Panc1 (cell line): ENCODE measurements around the gene ITPKC.

Source experiments
- POLR2AphosphoS5 ChIP-seq: IDR thresholded peaks from 2 replicates; pipeline ENCODE4 v1.6.1; 2012; ENCODE audit warnings: mild to moderate bottlenecking, low read depth, low read length, moderate library complexity
- SIN3A ChIP-seq: IDR thresholded peaks from 2 replicates; pipeline ENCODE4 v1.6.1; 2012; ENCODE audit warnings: low read depth, mild to moderate bottlenecking, low read length, moderate library complexity, borderline replicate concordance; ENCODE audit not compliant: insufficient read depth
- TF ChIP-seq, protein P1 (sequence below): fragments of 450-650 bp; IDR thresholded peaks from 2 replicates; pipeline ENCODE4 v1.5.1; 2017; ENCODE audit warnings: mild to moderate bottlenecking
- TF ChIP-seq, protein P2 (sequence below), 2 experiments: IDR thresholded peaks; 2 replicates each; pipeline ENCODE4 v1.6.1; 2011 to 2012; ENCODE audit warnings: low read depth in 2 of 2, control low read depth in 1 of 2, low read length in 1 of 2, mild to moderate bottlenecking in 1 of 2, moderate library complexity in 1 of 2; ENCODE audit not compliant: insufficient read depth in 1 of 2

DNA sequence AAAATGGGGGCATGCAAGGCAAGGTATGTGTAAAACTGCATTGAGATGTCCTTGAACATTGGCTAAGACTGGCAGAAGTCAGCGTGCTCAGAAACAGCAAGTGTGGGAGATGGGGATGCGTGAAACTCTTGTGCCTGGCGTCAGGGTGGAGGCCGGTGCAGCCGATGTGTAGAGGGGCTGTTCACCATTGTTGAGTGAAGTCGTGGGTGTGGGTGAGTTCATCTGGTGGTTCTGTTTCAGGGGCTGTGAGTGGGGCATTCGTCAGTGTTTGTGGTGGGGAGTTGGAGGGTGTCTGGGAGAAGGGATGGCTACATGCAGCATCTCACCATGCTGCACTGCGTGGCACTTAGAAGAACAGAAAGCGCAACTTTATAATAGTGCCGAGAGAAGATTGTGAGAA is 47.1 kb downstream of the ITPKC start:
- TF ChIP-seq, protein P1, sequence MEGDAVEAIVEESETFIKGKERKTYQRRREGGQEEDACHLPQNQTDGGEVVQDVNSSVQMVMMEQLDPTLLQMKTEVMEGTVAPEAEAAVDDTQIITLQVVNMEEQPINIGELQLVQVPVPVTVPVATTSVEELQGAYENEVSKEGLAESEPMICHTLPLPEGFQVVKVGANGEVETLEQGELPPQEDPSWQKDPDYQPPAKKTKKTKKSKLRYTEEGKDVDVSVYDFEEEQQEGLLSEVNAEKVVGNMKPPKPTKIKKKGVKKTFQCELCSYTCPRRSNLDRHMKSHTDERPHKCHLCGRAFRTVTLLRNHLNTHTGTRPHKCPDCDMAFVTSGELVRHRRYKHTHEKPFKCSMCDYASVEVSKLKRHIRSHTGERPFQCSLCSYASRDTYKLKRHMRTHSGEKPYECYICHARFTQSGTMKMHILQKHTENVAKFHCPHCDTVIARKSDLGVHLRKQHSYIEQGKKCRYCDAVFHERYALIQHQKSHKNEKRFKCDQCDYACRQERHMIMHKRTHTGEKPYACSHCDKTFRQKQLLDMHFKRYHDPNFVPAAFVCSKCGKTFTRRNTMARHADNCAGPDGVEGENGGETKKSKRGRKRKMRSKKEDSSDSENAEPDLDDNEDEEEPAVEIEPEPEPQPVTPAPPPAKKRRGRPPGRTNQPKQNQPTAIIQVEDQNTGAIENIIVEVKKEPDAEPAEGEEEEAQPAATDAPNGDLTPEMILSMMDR, result no peak
- TF ChIP-seq POLR2AphosphoS5 (no peak), SIN3A (no peak)
- TF ChIP-seq, protein P2, sequence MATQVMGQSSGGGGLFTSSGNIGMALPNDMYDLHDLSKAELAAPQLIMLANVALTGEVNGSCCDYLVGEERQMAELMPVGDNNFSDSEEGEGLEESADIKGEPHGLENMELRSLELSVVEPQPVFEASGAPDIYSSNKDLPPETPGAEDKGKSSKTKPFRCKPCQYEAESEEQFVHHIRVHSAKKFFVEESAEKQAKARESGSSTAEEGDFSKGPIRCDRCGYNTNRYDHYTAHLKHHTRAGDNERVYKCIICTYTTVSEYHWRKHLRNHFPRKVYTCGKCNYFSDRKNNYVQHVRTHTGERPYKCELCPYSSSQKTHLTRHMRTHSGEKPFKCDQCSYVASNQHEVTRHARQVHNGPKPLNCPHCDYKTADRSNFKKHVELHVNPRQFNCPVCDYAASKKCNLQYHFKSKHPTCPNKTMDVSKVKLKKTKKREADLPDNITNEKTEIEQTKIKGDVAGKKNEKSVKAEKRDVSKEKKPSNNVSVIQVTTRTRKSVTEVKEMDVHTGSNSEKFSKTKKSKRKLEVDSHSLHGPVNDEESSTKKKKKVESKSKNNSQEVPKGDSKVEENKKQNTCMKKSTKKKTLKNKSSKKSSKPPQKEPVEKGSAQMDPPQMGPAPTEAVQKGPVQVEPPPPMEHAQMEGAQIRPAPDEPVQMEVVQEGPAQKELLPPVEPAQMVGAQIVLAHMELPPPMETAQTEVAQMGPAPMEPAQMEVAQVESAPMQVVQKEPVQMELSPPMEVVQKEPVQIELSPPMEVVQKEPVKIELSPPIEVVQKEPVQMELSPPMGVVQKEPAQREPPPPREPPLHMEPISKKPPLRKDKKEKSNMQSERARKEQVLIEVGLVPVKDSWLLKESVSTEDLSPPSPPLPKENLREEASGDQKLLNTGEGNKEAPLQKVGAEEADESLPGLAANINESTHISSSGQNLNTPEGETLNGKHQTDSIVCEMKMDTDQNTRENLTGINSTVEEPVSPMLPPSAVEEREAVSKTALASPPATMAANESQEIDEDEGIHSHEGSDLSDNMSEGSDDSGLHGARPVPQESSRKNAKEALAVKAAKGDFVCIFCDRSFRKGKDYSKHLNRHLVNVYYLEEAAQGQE (IDR thresholded peaks at IDR 0.05; ENCODE audit: insufficient read depth in 1 of 2, low read depth in 2 of 2, low read length in 1 of 2), result no peak
